A549 (cell line): ENCODE data around the gene BCL7B.

Experiments
- KDM5A ChIP-seq: fragments of 200-600 bp; sonication (generic); IDR thresholded peaks from 2 replicates; pipeline ENCODE4 v1.6.1; 2016; ENCODE audit warnings: antibody characterized with exemption, mild to moderate bottlenecking
- RNF2 ChIP-seq: fragments of 200-600 bp; sonication (generic); IDR thresholded peaks from 2 replicates; pipeline ENCODE4 v1.6.1; 2016; ENCODE audit warnings: low read depth, mild to moderate bottlenecking, antibody characterized with exemption, moderate library complexity, borderline replicate concordance
- TF ChIP-seq, protein P1 (sequence below): fragments of >200 bp; sonication (Bioruptor Twin); formaldehyde crosslinking; IDR thresholded peaks from 3 replicates; pipeline ENCODE4 v1.5.1; 2016
- TF ChIP-seq, protein P2 (sequence below): IDR thresholded peaks from 2 replicates; pipeline ENCODE4 v1.6.1; 2012

DNA sequence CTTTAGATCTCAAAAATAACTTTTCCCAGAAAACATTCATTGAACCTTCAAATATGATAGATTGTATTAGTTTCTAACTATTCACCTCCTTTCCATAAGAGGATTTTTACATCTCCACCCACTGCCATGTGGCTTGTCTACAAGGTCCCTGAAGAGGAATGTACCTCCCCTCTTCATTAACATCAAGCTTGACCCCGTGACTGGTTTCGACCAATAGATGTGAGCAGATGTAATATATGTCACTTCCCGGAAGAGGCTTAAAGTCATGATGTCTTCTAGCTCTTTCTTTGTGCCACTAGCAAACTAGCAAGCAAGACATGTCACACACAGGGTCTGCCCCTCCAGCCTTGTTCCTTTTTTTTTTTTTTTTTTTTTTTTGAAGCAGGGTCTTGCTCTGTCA is 42.3 kb downstream of the BCL7B start:
- TF ChIP-seq, protein P1, sequence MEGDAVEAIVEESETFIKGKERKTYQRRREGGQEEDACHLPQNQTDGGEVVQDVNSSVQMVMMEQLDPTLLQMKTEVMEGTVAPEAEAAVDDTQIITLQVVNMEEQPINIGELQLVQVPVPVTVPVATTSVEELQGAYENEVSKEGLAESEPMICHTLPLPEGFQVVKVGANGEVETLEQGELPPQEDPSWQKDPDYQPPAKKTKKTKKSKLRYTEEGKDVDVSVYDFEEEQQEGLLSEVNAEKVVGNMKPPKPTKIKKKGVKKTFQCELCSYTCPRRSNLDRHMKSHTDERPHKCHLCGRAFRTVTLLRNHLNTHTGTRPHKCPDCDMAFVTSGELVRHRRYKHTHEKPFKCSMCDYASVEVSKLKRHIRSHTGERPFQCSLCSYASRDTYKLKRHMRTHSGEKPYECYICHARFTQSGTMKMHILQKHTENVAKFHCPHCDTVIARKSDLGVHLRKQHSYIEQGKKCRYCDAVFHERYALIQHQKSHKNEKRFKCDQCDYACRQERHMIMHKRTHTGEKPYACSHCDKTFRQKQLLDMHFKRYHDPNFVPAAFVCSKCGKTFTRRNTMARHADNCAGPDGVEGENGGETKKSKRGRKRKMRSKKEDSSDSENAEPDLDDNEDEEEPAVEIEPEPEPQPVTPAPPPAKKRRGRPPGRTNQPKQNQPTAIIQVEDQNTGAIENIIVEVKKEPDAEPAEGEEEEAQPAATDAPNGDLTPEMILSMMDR, result no peak
- no peak for TF ChIP-seq RNF2
- TF ChIP-seq, protein P2, sequence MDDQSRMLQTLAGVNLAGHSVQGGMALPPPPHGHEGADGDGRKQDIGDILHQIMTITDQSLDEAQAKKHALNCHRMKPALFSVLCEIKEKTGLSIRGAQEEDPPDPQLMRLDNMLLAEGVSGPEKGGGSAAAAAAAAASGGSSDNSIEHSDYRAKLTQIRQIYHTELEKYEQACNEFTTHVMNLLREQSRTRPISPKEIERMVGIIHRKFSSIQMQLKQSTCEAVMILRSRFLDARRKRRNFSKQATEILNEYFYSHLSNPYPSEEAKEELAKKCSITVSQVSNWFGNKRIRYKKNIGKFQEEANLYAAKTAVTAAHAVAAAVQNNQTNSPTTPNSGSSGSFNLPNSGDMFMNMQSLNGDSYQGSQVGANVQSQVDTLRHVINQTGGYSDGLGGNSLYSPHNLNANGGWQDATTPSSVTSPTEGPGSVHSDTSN, result no peak
- TF ChIP-seq KDM5A, result no peak
